SU-DHL-6 (cell line): ENCODE measurements around the gene NKX2-3.

ENCODE experiments used
- EZH2phosphoT487 ChIP-seq: fragments of 200-600 bp; sonication (generic), shearing (Covaris generic); conservative IDR thresholded peaks from 2 replicates; pipeline ENCODE4 v1.6.1; 2018; ENCODE audit warnings: mild to moderate bottlenecking, antibody characterized with exemption, low read length, moderate library complexity, mixed read lengths
- TF ChIP-seq, protein P1 (sequence below): fragments of 200-600 bp; sonication (generic); IDR thresholded peaks from one replicate; pipeline ENCODE4 v1.5.1; 2017; ENCODE audit warnings: antibody characterized with exemption, mild to moderate bottlenecking, low read length, moderate library complexity; ENCODE audit not compliant: insufficient read depth, poor library complexity, severe bottlenecking

- TF ChIP-seq EZH2phosphoT487 = no peak
- TF ChIP-seq, protein P1, sequence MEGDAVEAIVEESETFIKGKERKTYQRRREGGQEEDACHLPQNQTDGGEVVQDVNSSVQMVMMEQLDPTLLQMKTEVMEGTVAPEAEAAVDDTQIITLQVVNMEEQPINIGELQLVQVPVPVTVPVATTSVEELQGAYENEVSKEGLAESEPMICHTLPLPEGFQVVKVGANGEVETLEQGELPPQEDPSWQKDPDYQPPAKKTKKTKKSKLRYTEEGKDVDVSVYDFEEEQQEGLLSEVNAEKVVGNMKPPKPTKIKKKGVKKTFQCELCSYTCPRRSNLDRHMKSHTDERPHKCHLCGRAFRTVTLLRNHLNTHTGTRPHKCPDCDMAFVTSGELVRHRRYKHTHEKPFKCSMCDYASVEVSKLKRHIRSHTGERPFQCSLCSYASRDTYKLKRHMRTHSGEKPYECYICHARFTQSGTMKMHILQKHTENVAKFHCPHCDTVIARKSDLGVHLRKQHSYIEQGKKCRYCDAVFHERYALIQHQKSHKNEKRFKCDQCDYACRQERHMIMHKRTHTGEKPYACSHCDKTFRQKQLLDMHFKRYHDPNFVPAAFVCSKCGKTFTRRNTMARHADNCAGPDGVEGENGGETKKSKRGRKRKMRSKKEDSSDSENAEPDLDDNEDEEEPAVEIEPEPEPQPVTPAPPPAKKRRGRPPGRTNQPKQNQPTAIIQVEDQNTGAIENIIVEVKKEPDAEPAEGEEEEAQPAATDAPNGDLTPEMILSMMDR = no peak
Measured at GRCh38 chr10:99526861-99527504, 5.8 kb upstream of the NKX2-3 start.
